GM19099 (cell line): ENCODE data around the gene CNOT1.

Experiments used
- POLR2A ChIP-seq: IDR thresholded peaks from 3 replicates; pipeline ENCODE4 v1.6.1; 2011; ENCODE audit warnings: low read depth; ENCODE audit not compliant: insufficient read length; ENCODE audit errors: extremely low read depth

The CNOT1 gene

DNA sequence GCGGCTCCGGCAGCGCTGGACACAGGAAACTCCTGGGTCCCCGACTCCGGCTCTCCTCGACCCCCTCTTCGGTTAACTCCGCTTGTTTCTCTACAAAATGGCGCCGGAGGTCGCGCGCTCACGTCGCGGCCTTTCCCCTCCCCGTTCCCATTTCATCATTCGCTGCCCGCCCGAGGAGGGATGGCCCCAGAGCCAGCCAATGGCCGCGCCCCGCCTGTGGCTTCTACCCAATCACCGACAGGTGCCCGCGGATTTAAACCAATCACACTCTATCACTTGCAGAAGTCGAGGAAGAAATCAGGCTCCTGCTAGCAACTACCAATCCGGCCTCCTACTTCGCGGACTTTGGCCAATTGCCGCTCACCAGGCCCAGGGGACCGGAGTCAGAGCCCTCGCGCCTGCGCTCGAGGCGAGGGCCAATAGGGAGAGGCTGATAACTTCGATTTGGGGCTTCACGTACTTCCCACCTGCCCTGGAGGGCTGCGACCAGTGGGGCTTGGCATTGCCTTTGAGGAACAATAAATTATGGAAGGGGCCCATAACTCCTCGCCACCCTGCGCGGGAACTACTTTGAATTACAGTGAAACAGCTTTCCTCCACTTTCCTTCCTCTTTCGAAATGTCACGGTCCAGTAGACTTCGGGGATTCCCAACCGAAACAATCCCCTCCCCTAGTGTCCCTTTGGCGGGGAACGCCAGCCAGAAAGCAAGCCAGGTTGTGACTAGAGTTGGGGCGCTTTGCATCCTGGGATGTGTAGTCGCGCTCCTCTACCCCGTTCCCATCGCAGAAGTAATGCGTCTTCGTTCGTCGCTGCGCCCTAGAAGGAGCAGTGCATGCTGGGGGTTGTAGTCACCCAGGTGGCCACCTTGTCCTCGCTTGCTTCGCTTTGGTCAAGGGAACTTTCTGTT lies at the start of gene CNOT1:
Gene CNOT1, minus strand, starts transcription at position 94 of the 908 bp plus-strand sequence. CDS start 30,489 bp downstream, outside the sequence.
- peak; percentile 73 for TF ChIP-seq POLR2A

- TF ChIP-seq POLR2A: no peak
These were observed 49.1 kb upstream of the CNOT1 start for GRCh38 chr16:58678716-58679115.

GRCh38 chr16:58678269-58678668 lies 48.6 kb upstream of the CNOT1 start:
- TF ChIP-seq POLR2A: no peak

- no peak for TF ChIP-seq POLR2A
These were observed 41.4 kb upstream of the CNOT1 start for GRCh38 chr16:58670946-58671583.

- TF ChIP-seq POLR2A: no peak
These were observed 40.6 kb upstream of the CNOT1 start for GRCh38 chr16:58670177-58670576.

- TF ChIP-seq POLR2A: no peak
These were observed 35.6 kb upstream of the CNOT1 start for GRCh38 chr16:58665200-58665599.

GRCh38 chr16:58661199-58661830 lies 31.7 kb upstream of the CNOT1 start:
- no peak for TF ChIP-seq POLR2A

GRCh38 chr16:58658796-58659211 lies 29.2 kb upstream of the CNOT1 start:
- TF ChIP-seq POLR2A: no peak

DNA sequence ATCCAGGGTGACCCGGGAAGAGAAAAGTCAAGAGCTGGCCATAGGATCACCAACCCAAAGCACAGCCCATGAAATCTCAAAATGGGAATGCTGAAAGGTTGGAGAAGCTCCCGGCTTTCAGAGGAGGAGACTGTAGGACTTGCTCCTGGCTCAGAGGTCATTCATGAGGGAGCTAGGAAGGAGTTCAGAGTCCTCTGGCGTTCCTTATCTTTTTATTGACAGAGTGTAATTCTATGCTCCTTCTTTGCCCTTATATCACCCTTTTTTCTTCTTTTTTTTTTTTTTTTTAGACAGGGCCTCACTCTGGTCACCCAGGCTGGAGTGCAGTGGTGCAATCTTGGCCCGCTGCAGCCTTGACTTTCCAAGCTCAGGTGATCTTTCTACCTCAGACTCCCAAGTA lies 27.3 kb upstream of the CNOT1 start:
- no peak for TF ChIP-seq POLR2A

DNA sequence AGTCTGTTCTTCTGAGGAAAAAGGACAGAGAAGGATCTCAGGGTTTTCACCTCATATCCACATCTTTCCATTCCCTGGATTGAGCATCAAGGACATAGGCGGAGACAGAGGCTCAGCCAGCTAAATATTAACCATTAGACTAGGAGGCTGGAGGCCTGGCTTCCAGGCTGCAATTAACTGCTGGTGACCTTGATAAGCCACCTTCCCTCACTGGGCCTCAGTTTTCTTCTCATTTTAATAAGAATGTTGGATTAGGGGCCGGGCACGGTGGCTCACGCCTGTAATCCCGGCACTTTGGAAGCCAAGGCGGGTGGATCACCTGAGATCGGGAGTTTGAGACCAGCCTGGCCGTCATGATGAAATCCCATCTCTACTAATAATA lies 25.6 kb upstream of the CNOT1 start:
- no peak for TF ChIP-seq POLR2A

DNA sequence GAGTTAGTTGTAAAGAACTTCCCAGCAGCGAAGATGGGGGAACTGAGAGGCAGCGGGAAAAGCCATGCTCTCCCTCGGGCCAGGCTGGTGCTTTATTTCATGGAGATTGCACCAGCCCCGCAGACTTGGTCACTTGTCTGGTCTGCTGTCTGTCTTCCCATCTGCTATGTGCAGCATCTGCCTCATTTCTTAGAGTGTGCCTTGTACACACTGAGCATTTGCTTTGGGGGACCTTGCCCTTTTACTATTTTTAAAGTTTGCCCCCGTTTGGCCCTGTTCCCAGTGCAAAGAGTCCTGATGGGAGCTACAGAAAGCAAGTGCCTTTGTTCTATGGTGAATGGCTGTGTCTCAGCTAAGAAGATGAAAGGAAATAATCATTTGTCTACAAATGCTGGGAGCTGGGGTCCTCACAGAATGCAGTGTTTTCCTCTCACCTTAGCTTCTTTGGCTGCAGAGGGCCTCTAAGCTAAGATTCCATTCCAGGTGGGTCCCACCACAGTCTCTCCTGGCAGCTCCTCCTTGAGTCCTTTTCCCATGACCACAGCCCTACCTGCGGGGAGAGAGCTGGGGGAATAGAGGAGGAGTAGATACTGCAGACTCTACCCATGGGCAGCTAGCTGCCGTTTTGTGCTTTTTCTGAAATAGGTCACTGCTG lies 25.1 kb upstream of the CNOT1 start:
- no peak for TF ChIP-seq POLR2A

DNA sequence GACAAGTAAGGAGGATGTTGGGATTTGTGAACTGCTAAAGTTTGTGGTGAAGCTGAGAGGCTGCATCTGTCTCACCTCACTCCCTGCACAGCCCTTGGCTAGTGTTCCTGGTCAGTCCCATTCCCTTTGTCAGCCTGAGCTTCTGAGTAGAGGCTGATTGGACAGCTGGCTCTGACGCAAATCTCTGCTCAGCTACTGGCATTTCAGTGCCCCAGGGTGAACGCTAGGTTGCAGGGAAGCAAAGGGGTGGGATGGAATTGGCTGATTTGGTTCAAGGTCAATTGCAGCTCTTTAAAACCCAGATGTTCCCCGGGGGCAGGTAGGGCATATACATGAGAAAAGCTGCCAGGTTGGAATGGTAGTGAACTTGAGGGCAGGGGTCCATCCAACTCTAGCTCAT lies 23.1 kb upstream of the CNOT1 start:
- TF ChIP-seq POLR2A: no peak

- TF ChIP-seq POLR2A: no peak
These were observed 22.3 kb upstream of the CNOT1 start for GRCh38 chr16:58651965-58652348.

GRCh38 chr16:58649707-58650106 lies 20.1 kb upstream of the CNOT1 start:
- no peak for TF ChIP-seq POLR2A

DNA sequence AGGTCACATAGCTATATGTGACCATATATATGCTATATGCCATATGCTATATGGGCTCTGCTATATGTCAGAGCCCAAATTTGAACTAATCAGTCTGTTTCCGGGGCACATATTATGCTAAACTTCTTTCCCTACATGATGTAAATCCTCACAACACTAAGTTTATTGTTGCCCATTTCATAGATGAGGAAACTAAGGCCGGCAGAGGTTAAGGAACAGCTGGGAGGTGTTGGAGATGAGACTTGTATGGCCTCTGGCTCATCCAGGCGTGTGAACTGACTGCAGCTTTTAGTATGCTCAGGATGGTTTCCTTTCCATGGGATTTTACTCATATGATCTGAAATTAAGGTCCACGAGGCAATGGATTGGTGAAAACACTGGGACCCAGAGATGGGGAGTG lies 17.5 kb upstream of the CNOT1 start:
- no peak for TF ChIP-seq POLR2A
